Hair follicular keratinocyte (primary cell): ENCODE data around the gene UBE2B. TPM values are rescaled to one million over a fixed set of nuclear protein-coding genes. Genes with fewer than 3 reads are reported as not detected.

Source experiments
- total RNA-seq: library from RNA; depleted of rRNA; stranded (reverse); fragments of >200 nt; gene quantifications from 2 replicates; pipeline ENCODE4 v1.2.3, GENCODE V29; 2015

The UBE2B gene
- total RNA-seq = 12.6 and 25.9 TPM in 2 replicates

DNA sequence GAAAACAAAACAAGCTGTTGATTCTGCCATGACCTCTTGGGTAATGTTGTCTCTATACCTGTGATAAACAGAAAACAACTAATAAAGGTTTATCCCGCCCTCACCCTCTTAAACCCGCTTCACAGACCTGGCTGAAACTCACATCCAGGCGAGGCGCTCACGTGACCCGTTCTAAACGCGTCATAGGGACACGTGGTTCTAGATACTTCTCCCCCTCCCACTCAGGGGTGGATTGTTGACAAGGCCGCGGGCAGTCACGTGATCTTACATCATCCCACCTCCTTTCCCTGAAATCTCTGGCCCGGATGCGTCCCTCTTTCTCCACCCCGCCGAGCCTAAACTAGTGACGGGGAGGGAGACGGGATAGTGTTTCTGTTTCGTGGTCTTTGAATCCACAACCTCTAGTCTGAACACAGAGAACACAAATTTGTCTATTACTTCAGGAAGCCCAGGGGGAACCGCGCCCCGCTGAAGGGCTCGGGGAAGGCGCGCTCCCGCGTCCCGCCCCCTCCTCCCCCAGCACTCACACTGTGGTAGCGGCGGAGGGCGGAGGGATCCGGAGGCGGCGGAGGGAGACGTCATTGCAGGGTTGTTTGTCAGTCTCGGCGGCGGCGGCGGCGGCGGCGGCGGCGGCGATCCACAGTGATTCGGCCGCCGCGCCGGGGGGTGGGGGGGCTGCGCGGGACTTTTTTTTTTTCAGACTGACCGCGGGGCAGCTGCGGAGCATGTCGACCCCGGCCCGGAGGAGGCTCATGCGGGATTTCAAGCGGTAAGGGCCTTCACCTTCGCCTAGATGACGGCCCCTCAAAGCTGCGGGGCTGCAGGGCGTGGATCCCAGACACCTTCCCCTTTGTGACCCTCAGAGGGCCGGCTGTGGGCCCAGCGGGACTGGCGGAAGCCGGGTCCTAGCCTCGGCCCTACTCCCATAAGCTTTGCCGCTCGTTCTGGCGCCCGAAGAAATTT, at the start of gene UBE2B:
Gene UBE2B, plus strand, starts transcription at position 699 of the 963 bp plus-strand sequence. Its CDS starts 27 bp downstream, at position 726.

DNA sequence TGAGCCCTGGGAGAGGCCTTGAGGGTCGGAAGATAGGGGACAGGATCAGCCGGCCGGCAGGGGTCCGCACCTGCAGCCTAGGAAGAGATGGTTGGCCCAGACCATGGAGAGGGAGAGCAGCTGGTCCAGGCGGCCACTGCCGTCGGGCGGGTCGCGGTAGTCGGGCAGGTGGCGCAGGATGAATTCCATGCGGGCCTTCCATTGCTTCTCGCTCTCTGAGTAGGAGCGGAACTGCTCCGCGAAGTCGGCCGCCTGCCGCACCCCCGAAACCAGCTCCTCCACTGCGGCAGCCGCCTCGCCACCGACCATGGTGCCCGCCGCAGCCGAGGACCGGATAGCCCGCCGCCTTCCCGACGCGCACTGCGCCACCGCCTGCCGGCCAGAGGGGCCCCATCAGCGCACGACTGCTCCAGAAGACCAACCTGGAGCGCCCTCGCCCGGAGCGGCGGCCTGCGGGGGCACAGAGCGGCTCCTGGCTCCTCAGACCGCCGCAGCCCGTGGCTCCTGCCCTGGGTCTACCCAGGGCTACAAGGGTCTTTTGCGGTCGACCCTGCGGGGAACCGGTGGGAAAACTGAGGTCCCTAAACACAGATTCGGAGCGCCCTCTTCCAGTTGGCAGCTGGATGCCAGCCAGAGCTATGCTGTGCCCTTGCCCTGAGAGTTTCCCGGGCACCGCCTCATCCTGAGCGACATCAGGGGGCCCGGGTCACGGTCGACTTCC, 40.3 kb downstream of the UBE2B start, which contains the start of gene CDKN2AIPNL:
Gene CDKN2AIPNL, minus strand, starts transcription at position 336 of the 721 bp plus-strand sequence. Its CDS starts 27 bp downstream, at position 309.

Other genes with a start within 250 kb of the UBE2B start
- 187 and 222 TPM in 2 replicates for gene SKP1, start 194.6 kb upstream of the UBE2B start, total RNA-seq
- 108 and 193 TPM in 2 replicates for gene PPP2CA, start 145.5 kb upstream of the UBE2B start, total RNA-seq
- gene CDKL3, start 4.4 kb upstream of the UBE2B start, total RNA-seq = 0.31 and 2.2 TPM in 2 replicates
- gene CDKN2AIPNL, start 40.3 kb downstream of the UBE2B start, total RNA-seq = 52.8 and 57.6 TPM in 2 replicates
- gene JADE2, start 154.1 kb downstream of the UBE2B start, total RNA-seq = 30.4 and 39.2 TPM in 2 replicates